Fibroblast of pulmonary artery (primary cell): ENCODE measurements around the gene C1orf50.

Source experiments
- DNase-seq: peaks from one replicate; pipeline ENCODE4 v3.0.0-alpha.2; 2010; ENCODE audit warnings: low read depth
- H3K4me3 ChIP-seq: replicated peaks from 2 replicates; pipeline ENCODE4 v1.5.1; 2011; ENCODE audit warnings: low read depth, mild to moderate bottlenecking, control low read depth, low read length, moderate library complexity
- TF ChIP-seq, protein P1 (sequence below): IDR thresholded peaks from 2 replicates; pipeline ENCODE4 v1.5.1; 2011; ENCODE audit warnings: mild to moderate bottlenecking, control low read depth, low read length, inconsistent platforms; ENCODE audit errors: missing control alignments

Gene C1orf50

DNA sequence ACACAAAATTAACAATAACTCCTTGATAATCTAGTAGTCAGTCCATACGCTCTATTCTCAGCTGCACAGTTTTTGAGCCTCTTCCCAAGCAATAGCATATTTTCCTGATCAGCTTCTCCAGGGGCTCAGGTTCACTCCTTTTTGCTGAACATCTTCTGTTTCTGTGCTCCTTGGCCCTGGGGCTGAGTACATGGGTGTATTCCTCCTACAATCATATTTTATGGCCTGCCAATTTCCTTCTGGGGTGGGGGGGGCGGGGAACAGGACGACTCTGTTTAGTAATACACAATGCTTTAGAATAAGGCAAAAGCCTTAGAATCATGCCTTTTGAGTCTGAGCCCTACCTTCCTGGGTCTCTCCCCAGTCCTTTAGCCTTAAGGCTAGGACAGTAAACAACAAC, 35.5 kb upstream of the C1orf50 start:
- DNase-seq, result no peak
- TF ChIP-seq, protein P1, sequence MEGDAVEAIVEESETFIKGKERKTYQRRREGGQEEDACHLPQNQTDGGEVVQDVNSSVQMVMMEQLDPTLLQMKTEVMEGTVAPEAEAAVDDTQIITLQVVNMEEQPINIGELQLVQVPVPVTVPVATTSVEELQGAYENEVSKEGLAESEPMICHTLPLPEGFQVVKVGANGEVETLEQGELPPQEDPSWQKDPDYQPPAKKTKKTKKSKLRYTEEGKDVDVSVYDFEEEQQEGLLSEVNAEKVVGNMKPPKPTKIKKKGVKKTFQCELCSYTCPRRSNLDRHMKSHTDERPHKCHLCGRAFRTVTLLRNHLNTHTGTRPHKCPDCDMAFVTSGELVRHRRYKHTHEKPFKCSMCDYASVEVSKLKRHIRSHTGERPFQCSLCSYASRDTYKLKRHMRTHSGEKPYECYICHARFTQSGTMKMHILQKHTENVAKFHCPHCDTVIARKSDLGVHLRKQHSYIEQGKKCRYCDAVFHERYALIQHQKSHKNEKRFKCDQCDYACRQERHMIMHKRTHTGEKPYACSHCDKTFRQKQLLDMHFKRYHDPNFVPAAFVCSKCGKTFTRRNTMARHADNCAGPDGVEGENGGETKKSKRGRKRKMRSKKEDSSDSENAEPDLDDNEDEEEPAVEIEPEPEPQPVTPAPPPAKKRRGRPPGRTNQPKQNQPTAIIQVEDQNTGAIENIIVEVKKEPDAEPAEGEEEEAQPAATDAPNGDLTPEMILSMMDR, result no peak
- H3K4me3 ChIP-seq, result no peak overlapping the region

- TF ChIP-seq, protein P1, result no peak
- H3K4me3 ChIP-seq, result no peak overlapping the region
- DNase-seq, result peak; percentile 11
Observed at GRCh38 chr1:42732126-42732680, 34.8 kb upstream of the C1orf50 start.

GRCh38 chr1:42733415-42734200, 33.4 kb upstream of the C1orf50 start:
- H3K4me3 ChIP-seq, result no peak overlapping the region
- DNase-seq, result no peak
- TF ChIP-seq, protein P1, result no peak

DNA sequence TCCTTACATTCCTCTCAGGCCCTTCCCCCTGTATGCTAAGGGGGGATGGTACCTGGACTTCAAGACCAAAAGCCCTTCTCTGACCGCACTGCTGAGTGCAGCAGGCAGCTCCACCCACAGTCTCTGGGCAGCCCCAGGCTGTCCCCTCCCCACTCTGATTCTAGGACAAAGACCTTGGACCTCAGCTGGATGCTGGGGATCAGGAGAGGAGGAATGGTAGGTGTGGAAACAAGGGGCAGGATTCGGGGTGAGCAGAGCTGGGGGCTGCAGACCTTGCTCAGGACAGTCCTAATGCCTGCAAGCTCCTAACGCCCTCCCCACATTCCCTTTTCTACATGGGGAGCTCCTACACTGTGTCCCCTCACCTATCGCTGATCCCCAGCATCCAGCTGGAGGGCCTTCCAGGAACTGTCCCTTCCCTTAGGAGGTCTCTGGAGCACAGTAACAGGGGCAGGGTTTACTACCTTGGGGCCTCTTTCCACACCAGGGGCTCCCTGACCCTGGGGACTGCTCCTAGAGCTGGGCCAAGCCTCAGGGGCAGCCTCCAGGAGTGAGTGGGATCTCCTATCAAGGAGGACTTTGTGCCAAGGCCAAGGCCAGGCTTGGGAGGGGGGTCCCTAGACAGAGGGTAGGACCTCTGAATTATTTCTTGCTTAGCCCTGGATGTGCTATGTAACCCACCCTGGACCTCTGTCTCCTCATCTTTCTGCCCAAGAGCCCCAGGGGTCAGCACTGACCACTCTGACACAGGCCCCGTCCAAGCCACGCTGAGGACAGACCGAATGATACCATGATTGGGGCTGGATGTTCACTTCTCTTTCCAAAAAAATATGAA, 32.6 kb upstream of the C1orf50 start:
- TF ChIP-seq, protein P1, result no peak
- H3K4me3 ChIP-seq, result no peak overlapping the region
- DNase-seq, result no peak

DNA sequence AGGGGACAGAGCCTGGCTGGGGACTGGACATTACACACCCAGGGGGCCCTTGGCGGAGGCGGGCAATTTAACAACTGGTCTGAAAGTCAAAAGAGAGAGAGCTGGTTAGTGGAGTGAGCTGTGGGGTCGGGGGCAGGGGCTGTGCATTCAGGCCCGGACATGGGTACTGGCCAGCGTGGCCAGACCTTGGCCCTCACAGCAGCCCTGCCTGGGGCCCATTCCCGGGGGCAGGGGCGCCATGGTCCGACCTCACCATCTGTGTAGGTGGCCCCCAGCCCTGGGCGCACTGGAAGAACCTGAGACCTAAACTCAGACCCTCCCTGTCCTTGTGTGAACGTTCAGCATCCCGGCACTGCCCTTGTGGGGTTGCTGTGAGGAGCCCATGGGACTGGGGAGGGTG, 32.0 kb upstream of the C1orf50 start:
- TF ChIP-seq, protein P1, result no peak
- H3K4me3 ChIP-seq, result no peak overlapping the region
- DNase-seq, result no peak

DNA sequence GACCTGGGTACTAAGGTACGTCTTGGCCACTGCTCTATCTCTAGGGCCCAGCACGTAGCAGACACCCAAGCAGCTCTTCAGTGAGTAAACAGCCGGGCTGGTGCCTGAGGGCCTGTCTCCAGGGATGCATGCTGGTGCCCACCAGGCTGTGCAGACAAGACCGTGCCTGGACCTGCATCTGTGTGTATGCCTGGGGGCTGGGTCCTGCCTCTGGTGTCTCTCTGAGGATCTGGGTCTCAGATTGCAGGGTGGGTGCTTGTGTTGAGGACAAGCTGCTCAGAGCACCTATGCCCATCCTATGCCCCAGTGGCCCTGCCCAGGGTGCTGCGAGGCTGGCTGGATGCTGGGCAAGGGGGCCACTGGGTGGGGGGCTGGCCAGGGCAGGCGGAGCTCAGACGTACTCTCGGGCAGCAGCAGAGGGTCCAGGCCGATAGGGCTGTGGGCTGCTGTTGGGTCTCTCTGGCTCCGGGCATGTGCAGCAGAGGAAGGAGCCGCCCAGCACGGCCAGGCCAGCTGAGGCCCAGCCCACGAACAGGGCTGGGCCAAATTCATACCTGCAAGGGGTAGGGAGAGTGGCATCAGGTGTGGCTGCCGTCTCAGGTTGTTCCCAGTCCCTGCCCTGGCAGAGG, 31.5 kb upstream of the C1orf50 start:
- no peak for DNase-seq
- TF ChIP-seq, protein P1, result no peak
- H3K4me3 ChIP-seq, result no peak overlapping the region
